ENCODE data around the gene SLC16A9. TPM values are rescaled to one million over a fixed set of nuclear protein-coding genes. Genes with fewer than 3 reads are reported as not detected.

Gene SLC16A9
- total RNA-seq, 2 donors from 2014 or later, result 0.90 to 1.5 TPM

DNA sequence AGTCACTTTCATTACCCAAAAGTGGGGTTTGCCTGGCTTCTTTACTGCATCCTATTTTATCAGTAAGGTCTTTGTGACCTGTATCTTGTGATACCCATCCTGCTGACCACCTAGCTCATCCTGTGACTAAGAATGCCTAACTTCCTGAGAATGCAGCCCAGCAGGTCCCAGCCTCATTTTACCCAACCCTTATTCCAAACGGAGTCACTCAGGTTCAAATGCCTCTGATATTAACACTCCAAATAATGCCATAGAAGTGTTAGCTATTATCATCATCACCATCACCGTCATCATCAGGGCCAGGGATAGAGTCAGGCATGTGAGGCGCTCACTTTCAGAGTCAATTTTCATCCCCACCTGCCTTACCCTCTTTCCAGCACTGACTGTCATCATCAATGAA is 85.5 kb downstream of the SLC16A9 start:
- TF ChIP-seq, protein P1, sequence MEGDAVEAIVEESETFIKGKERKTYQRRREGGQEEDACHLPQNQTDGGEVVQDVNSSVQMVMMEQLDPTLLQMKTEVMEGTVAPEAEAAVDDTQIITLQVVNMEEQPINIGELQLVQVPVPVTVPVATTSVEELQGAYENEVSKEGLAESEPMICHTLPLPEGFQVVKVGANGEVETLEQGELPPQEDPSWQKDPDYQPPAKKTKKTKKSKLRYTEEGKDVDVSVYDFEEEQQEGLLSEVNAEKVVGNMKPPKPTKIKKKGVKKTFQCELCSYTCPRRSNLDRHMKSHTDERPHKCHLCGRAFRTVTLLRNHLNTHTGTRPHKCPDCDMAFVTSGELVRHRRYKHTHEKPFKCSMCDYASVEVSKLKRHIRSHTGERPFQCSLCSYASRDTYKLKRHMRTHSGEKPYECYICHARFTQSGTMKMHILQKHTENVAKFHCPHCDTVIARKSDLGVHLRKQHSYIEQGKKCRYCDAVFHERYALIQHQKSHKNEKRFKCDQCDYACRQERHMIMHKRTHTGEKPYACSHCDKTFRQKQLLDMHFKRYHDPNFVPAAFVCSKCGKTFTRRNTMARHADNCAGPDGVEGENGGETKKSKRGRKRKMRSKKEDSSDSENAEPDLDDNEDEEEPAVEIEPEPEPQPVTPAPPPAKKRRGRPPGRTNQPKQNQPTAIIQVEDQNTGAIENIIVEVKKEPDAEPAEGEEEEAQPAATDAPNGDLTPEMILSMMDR (IDR thresholded peaks at IDR 0.05), result no peak
- DNase-seq (ENCODE audit: low spot score), result no peak
- H3K9me3 ChIP-seq, result no peaks in the 10 kb centered on the region
- H3K27me3 ChIP-seq, result no peaks in the 10 kb centered on the region
- peak overlapping the region in 1 of 2 donors; percentile 36 for H3K27ac ChIP-seq
- H3K4me3 ChIP-seq, result no peak overlapping the region
- no peaks in the 10 kb centered on the region for H3K36me3 ChIP-seq
- peaks cover 0 to 8% of the 10 kb centered on the region in 2 donors for H3K4me1 ChIP-seq

DNA sequence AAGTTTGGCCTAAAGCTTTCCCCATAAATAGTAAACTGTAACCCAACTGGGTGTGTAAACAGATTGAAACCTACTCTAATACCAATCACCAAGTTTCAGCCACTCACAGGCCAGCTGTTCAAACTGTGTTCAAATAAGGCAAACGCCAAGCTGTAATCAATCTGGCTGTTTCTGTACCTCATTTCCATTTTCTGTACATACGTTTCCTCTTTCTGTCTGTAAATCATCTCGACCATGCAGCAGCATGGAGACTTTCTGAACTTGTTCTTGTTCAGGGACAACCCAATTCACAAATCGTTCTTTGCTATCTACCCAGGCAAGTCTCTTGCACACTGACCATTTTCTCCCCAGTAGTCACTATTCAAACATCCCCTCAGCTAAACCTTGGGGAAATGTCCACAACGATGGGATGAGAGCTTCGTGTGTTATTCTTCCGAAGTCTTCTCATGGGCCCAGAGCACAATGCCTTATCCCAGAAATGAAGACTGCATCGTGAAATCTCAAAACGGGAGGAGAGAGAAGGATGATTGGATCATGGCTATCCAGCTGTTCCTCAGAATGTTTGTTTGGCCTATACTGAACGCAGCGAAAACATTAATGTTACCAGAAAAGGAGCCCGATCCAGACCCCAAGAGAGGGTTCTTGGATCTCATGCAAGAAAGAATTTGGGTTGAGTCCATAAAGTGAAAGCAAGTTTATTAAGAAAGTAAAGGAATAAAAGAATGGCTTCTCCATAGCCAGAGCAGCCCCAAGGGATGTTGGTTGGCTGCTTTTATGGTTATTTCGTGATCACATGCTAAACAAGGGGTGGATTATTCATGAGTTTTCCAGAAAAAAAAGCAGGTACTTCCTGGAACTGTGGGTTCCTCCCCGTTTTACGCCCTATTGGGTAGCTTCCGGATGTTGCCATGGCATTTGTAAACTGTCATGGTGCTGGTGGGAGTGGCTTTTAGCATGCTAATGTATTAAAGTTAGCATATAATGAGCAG is 86.2 kb downstream of the SLC16A9 start:
- H3K4me3 ChIP-seq, result peak overlapping the region in 1 of 2 donors; percentile 15
- H3K27me3 ChIP-seq, result no peaks in the 10 kb centered on the region
- peaks cover 0 to 8% of the 10 kb centered on the region in 2 donors for H3K4me1 ChIP-seq
- TF ChIP-seq, protein P1 (IDR thresholded peaks at IDR 0.05), result no peak
- no peaks in the 10 kb centered on the region for H3K36me3 ChIP-seq
- no peak for DNase-seq (ENCODE audit: low spot score)
- no peaks in the 10 kb centered on the region for H3K9me3 ChIP-seq
- peak overlapping the region; percentile 13 to 36 for H3K27ac ChIP-seq

DNA sequence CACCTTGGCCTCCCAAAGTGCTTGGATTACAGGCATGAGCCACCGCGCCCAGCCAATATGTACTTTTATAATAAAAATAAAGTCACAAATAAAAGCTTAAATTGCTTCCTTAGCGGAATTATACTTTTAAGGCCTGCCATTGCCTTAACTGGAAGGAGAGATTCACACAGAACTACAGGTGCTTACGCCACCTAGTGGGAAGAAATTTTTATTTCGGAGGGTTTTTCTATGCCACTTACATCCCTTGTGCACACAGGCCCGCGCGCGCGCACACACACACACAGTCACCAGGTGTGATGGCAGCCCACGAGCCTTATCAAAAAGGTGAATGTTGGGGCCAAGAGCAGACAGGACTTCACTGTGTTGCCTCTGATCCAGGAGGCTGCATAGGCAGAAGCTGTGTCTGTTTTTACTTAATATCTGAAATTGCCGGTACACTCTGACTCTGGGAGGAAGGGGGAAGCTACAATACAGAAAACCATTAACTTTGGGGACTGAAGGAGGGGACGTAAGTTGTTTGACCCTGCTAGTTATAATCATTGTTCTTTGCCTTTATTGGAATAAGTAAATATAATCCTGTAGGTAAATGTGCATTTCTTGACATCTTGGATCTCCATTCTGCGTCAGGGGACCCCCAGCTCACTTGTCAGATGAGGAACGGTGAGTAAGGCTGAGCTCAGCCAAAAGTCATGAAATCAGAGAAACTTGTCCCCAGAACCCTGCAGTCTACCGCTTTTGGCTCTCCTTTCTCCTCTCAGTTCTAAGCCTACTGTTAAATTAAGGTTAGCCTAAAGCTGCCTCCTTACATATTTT is 87.1 kb downstream of the SLC16A9 start:
- Histone ChIP-seq H3K9me3 (no peaks in the 10 kb centered on the region), H3K4me1 (peaks cover 0 to 8% of the 10 kb centered on the region in 2 donors), H3K36me3 (no peaks in the 10 kb centered on the region), H3K27me3 (no peaks in the 10 kb centered on the region), H3K4me3 (no peak overlapping the region), H3K27ac (peak overlapping the region; percentile 13 to 20)
- DNase-seq (ENCODE audit: low spot score), result peak; percentile 60
- TF ChIP-seq, protein P1 (IDR thresholded peaks at IDR 0.05), result peak; percentile 15 to 72

DNA sequence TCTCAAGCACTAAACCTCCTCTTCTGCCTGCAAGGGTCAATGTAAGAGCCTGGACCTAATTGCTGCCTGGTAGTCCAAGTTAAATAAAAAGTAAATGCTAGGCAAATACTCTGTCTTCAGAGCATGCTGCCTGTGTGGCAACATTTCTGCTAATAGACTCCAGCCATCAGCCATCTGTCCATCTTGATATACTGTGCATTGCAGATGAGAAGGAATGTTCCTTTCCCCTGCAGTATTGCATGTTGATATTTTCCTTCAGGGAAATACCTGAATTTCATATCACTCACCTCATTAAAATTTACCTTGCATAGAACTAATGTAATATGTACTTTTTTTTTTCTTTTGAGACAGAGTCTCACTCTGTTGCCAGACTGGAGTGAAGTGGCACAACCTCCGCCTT is 87.9 kb downstream of the SLC16A9 start:
- DNase-seq (ENCODE audit: low spot score), result no peak
- H3K9me3 ChIP-seq, result no peaks in the 10 kb centered on the region
- TF ChIP-seq, protein P1 (IDR thresholded peaks at IDR 0.05), result no peak
- H3K36me3 ChIP-seq, result no peaks in the 10 kb centered on the region
- no peak overlapping the region for H3K27ac ChIP-seq
- no peaks in the 10 kb centered on the region for H3K27me3 ChIP-seq
- H3K4me3 ChIP-seq, result no peak overlapping the region
- peaks cover 0 to 8% of the 10 kb centered on the region in 2 donors for H3K4me1 ChIP-seq

DNA sequence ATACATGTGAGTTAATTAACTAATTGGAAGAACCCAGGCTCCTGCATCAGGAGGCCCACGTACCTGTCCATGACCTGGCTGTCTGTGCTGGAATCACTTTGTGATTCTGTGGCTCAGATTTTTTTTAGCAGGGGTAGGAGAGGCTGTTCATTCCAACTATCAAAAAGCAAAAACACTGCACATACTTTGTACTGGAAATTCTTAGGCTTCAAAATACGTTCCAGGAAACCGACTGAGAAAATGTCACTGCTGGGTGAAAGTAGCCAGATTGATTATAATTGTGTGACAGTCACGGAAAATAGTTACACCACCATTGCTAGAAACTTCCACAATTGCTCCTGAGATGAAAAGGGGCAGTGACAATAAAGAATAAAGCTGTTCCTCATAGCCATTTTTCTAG is 91.0 kb downstream of the SLC16A9 start:
- TF ChIP-seq, protein P1 (IDR thresholded peaks at IDR 0.05), result no peak
- no peaks in the 10 kb centered on the region for H3K27me3 ChIP-seq
- no peak overlapping the region for H3K4me3 ChIP-seq
- peaks cover 0 to 8% of the 10 kb centered on the region in 2 donors for H3K4me1 ChIP-seq
- DNase-seq (ENCODE audit: low spot score), result no peak
- no peak overlapping the region for H3K27ac ChIP-seq
- no peaks in the 10 kb centered on the region for H3K9me3 ChIP-seq
- no peaks in the 10 kb centered on the region for H3K36me3 ChIP-seq

All from right atrium auricular region (tissue), 2 donors.